Right lobe of liver (tissue), 6 donors: ENCODE results near the gene ZNF382. TPM values are rescaled to one million over a fixed set of nuclear protein-coding genes. Genes with fewer than 3 reads are reported as not detected.

Experiments
- ATAC-seq, 4 donors: fragments of 200-7000 bp; cut with Tn5 transposase; one replicate each; pipeline ENCODE4 v1.9.1; 2020; ENCODE audit warnings: mild to moderate bottlenecking in 4 of 4, moderate library complexity in 4 of 4
- DNase-seq, 3 donors: peaks; one replicate each; pipeline ENCODE4 v3.0.0-alpha.2; 2020
- H3K27ac ChIP-seq, 3 donors: fragments of 200-600 bp; one replicate each; pipeline ENCODE4 v1.8.0; 2022
- H3K27me3 ChIP-seq, 2 donors: fragments of 200-600 bp; one replicate each; pipeline ENCODE4 v1.8.0; 2022
- H3K36me3 ChIP-seq, 4 donors: fragments of 200-600 bp; sonication (generic) in 1 of 4; one replicate each; pipeline versions ENCODE4 v1.5.1 to v1.8.0; 2017 to 2022; ENCODE audit warnings: control low read depth in 1 of 4
- H3K4me1 ChIP-seq, 4 donors: fragments of 200-600 bp; sonication (generic) in 1 of 4; one replicate each; pipeline versions ENCODE4 v1.5.1 to v1.8.0; 2017 to 2022; ENCODE audit warnings: control low read depth in 1 of 4
- H3K4me3 ChIP-seq, 3 donors: fragments of 200-600 bp; one replicate each; pipeline ENCODE4 v1.8.0; 2022
- H3K9me3 ChIP-seq, 4 donors: fragments of 200-600 bp; sonication (generic) in 1 of 4; one replicate each; pipeline versions ENCODE4 v1.5.1 to v1.8.0; 2017 to 2022; ENCODE audit warnings: control low read depth in 1 of 4
- POLR2A ChIP-seq: fragments of 450-650 bp; IDR thresholded peaks from one replicate; pipeline ENCODE4 v1.6.1; 2017; ENCODE audit warnings: antibody characterized with exemption, mild to moderate bottlenecking
- WGBS: methylation state at CpG from one replicate; pipeline ENCODE4 v1.1.6; 2018; ENCODE audit warnings: low coverage, low lambda C conversion rate; ENCODE audit not compliant: insufficient coverage; ENCODE audit errors: missing lambda C conversion rate; 5-methylcytosine and 5-hydroxymethylcytosine counted together
- intact Hi-C, 2 donors: fragments of 100-400 bp; cut with DNase I; formaldehyde crosslinking; loops; one replicate each; pipeline versions ENCODE4 v1.11.2 to v1.14.1; 2022
- total RNA-seq, 6 experiments: library from RNA; depleted of rRNA in 2 of 6; stranded (reverse); fragments of >200 nt in 2 of 6; fragmentation: NEBNext Ultra II Directional in 3 of 6; extraction: Animal tissue kit (Norgen Biotek cat#: 25700) in 3 of 6; gene quantifications; one replicate each; pipeline versions ENCODE4 v1.1.0 to v1.2.4, GENCODE V29; 2016 to 2023
- TF ChIP-seq, protein P1 (sequence below), 4 donors: fragments of 200-600 bp in 3 of 4; fragments of 450-650 bp in 1 of 4; IDR thresholded peaks; one replicate each; pipeline versions ENCODE4 v1.5.1 to v1.8.0; 2016 to 2022; ENCODE audit warnings: antibody characterized with exemption in 4 of 4, mild to moderate bottlenecking in 2 of 4
- donor health status: DM: no; HTN: yes; CAD: no.
- donor health status: DM: no; HTN: no; CAD: no.
- donor health status: DM: no; HTN: no; CAD: no.
- donor health status: DM: no; HTN: yes; CAD: no.
- donor health status: DM: no; HTN: yes; CAD: no.

Gene ZNF382
- total RNA-seq, 6 experiments from 2014 or later: 0.86 to 3.0 (median 1.5) TPM

GRCh38 chr19:36668646-36669045 is 63.5 kb downstream of the ZNF382 start:
- Histone ChIP-seq H3K4me1 (peaks cover 0 to 5% (median 2%) of the 10 kb centered on the region in 4 donors), H3K27me3 (no peaks in the 10 kb centered on the region), H3K27ac (no peak overlapping the region), H3K4me3 (no peak overlapping the region), H3K9me3 (peaks cover 0 to 11% (median 0%) of the 10 kb centered on the region in 4 donors), H3K36me3 (peaks cover 0 to 10% (median 3%) of the 10 kb centered on the region in 4 donors)
- WGBS: 83% methylated on average over 2 of the region's 2 CpGs
- intact Hi-C loops: no loop called here
- DNase-seq (no peak), ATAC-seq (no peak)
- TF ChIP-seq POLR2A: no peak
- TF ChIP-seq, protein P1, sequence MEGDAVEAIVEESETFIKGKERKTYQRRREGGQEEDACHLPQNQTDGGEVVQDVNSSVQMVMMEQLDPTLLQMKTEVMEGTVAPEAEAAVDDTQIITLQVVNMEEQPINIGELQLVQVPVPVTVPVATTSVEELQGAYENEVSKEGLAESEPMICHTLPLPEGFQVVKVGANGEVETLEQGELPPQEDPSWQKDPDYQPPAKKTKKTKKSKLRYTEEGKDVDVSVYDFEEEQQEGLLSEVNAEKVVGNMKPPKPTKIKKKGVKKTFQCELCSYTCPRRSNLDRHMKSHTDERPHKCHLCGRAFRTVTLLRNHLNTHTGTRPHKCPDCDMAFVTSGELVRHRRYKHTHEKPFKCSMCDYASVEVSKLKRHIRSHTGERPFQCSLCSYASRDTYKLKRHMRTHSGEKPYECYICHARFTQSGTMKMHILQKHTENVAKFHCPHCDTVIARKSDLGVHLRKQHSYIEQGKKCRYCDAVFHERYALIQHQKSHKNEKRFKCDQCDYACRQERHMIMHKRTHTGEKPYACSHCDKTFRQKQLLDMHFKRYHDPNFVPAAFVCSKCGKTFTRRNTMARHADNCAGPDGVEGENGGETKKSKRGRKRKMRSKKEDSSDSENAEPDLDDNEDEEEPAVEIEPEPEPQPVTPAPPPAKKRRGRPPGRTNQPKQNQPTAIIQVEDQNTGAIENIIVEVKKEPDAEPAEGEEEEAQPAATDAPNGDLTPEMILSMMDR (IDR thresholded peaks at IDR 0.05): no peak

- intact Hi-C loops: no loop called here
- TF ChIP-seq POLR2A: no peak
- TF ChIP-seq, protein P1 (IDR thresholded peaks at IDR 0.05): no peak
- H3K36me3 ChIP-seq: no peaks in the 10 kb centered on the region
- H3K4me1 ChIP-seq: no peaks in the 10 kb centered on the region
- DNase-seq: no peak
- 89% methylated on average over 1 of the region's 1 CpG for WGBS
- H3K4me3 ChIP-seq: no peak overlapping the region
- no peak for ATAC-seq
- H3K9me3 ChIP-seq: peaks cover 0 to 11% (median 4%) of the 10 kb centered on the region in 4 donors
- H3K27ac ChIP-seq: no peak overlapping the region
- H3K27me3 ChIP-seq: no peaks in the 10 kb centered on the region
Measured at GRCh38 chr19:36672368-36672767, 67.3 kb downstream of the ZNF382 start.

DNA sequence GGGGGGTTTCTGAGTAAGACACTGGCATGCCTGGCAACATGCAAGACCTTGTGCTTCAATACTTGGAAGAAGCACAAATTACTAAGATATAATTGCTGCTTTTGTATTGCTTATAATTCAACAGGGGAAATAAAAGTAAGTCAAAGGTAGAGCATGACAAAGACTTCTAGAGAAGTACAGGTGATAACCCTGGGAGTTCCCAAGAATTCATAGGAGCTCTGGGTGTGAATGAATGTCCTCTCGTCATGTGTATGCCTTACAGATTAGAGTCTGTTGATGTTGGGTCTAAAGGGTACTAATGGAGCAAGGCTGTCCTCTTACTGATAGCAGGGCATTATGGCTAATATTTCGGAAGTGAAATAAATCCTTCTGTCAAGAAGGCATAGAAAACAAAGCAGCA is 69.1 kb downstream of the ZNF382 start:
- Histone ChIP-seq H3K4me3 (no peak overlapping the region), H3K27me3 (no peaks in the 10 kb centered on the region), H3K9me3 (peaks cover 0 to 11% (median 4%) of the 10 kb centered on the region in 4 donors), H3K4me1 (no peaks in the 10 kb centered on the region), H3K27ac (no peak overlapping the region), H3K36me3 (no peaks in the 10 kb centered on the region)
- 94% methylated on average over 2 of the region's 2 CpGs for WGBS
- DNase-seq: no peak
- TF ChIP-seq, protein P1 (IDR thresholded peaks at IDR 0.05): no peak
- TF ChIP-seq POLR2A: no peak
- no peak for ATAC-seq
- intact Hi-C loops: no loop called here

DNA sequence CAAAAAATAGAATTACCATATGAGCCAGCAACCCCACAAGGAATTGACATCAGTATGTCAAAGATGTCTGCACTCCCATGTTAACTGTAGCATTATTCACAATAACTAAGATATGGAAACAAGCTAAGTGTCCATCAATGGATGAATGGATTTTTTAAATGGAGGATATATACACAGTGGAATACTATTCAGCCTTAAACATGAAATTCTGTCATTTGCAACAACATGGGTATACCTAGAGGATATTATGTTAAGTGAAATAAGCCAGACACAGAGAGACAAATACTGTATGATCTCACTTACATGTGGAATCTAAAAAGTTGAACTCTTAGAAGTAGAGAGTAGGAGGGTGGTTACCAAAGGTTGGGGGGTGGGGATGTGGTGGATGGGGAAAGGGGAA is 74.3 kb downstream of the ZNF382 start:
- Histone ChIP-seq H3K9me3 (peaks cover 0 to 4% (median 0%) of the 10 kb centered on the region in 4 donors), H3K36me3 (no peaks in the 10 kb centered on the region), H3K27ac (no peak overlapping the region), H3K27me3 (no peaks in the 10 kb centered on the region), H3K4me1 (no peaks in the 10 kb centered on the region), H3K4me3 (no peak overlapping the region)
- TF ChIP-seq POLR2A: no peak
- TF ChIP-seq, protein P1 (IDR thresholded peaks at IDR 0.05): no peak
- ATAC-seq (no peak), DNase-seq (no peak)
- intact Hi-C loops: no loop called here

Other genes starting within 250 kb of the ZNF382 start
- 1 to 10 TPM; 1.1 to 1.9 (median 1.8) TPM for gene ZFP14, start 226.1 kb upstream of the ZNF382 start, total RNA-seq
- 1 to 10 TPM in 1 of 6 experiments, under 1 TPM in 5; 0.26 to 1.2 (median 0.74) TPM for gene ZFP82, start 186.7 kb upstream of the ZNF382 start, total RNA-seq
- gene ZNF566, start 115.8 kb upstream of the ZNF382 start, total RNA-seq: 1 to 10 TPM; 4.1 to 7.8 (median 5.1) TPM
- 1 to 10 TPM; 2.8 to 5.2 (median 4.2) TPM for gene ZNF260, start 77.0 kb upstream of the ZNF382 start, total RNA-seq
- 1 to 10 TPM; 2.0 to 6.0 (median 4.1) TPM for gene ZNF529, start 32.0 kb upstream of the ZNF382 start, total RNA-seq
- 1 to 10 TPM; 1.1 to 5.2 (median 2.5) TPM for gene ZNF461, start 61.5 kb downstream of the ZNF382 start, total RNA-seq
- gene ZNF567, start 82.3 kb downstream of the ZNF382 start, total RNA-seq: 1 to 10 TPM; 1.1 to 3.4 (median 2.0) TPM
- 1 to 10 TPM in 3 of 6 experiments, under 1 TPM in 3; 0.68 to 1.1 (median 0.96) TPM for gene ZNF850, start 167.5 kb downstream of the ZNF382 start, total RNA-seq
- gene ZNF790, start 233.1 kb downstream of the ZNF382 start, total RNA-seq: 1 to 10 TPM; 3.7 to 6.4 (median 5.5) TPM
- 1 to 10 TPM in 4 of 6 experiments, under 1 TPM in 2; 0.56 to 2.4 (median 1.5) TPM for gene ZNF345, start 245.6 kb downstream of the ZNF382 start, total RNA-seq